ENCODE results near the gene HLTF. TPM values are rescaled to one million over a fixed set of nuclear protein-coding genes. Genes with fewer than 3 reads are reported as not detected.

HLTF gene
- total and polyA plus RNA-seq, 2 donors (not counting 1 experiment from before 2014, with no cell fraction given): 3.3 to 22.9 TPM

DNA sequence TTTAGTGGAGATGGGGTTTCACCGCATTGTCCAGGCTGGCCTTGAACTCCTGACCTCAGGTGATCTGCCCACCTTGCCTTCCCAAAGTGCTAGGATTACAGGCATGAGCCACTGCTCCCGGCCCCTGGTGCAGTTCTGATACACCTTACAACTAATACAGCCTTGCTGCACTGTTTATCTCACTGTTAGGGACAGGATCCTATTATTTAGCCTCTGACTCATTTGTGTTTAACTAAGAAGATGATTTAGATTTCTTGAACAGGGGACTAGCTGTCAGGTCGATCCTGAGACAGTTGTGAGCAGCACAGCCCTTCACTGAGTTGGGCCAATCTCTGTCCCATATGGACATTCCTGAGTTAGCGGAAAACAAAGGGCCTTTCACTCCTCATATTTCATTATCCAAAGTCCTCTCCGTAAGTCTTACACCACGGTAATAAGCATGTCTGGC is 75.8 kb downstream of the HLTF start:
- Mint-ChIP-seq H3K27me3 (no peaks in the 10 kb centered on the region), H3K27ac (no peak overlapping the region), H3K4me1 (no peaks in the 10 kb centered on the region), H3K9me3 (ENCODE audit: insufficient read depth) (no peaks in the 10 kb centered on the region), H3K4me3 (no peak overlapping the region)
- ChIA-PET POLR2A (interaction anchor here (0.7 kb wide), 1 partner anchor 69 kb away, joined by 6 read pairs; no protein-coding TSS in a partner anchor), CTCF (no interaction called here)
- Histone ChIP-seq H3K4me3 (ENCODE audit: control extremely low read depth in 1 of 5, extremely low read depth in 1 of 5, insufficient read depth in 1 of 5, low read depth in 2 of 5, low read length in 4 of 5) (no peak overlapping the region), H3K79me2 (ENCODE audit: control insufficient read depth, insufficient read depth, low read length) (no peaks in the 10 kb centered on the region), H3K9me3 (ENCODE audit: control extremely low read depth in 1 of 3, control insufficient read depth in 2 of 3, insufficient read depth in 1 of 3, low read length in 2 of 3) (no peaks in the 10 kb centered on the region), H3K27me3 (replicated peaks in 1 of 4; ENCODE audit: control extremely low read depth in 1 of 4, control insufficient read depth in 3 of 4, insufficient read depth in 4 of 4, low read length in 3 of 4) (no peaks in the 10 kb centered on the region), H3K4me2 (replicated peaks; ENCODE audit: low read depth, low read length, poor library complexity, severe bottlenecking) (no peak overlapping the region), H3K27ac (ENCODE audit: low read length in 2 of 2) (no peak overlapping the region), H3K36me3 (replicated peaks in 1 of 2; ENCODE audit: control extremely low read depth in 1 of 2, control insufficient read depth in 1 of 2, extremely low read depth in 1 of 2, insufficient read depth in 2 of 2, low read length in 1 of 2) (peaks cover 14 to 37% of the 10 kb centered on the region in 2 experiments), H4K20me1 (ENCODE audit: control insufficient read depth, insufficient read depth, low read length, poor library complexity, severe bottlenecking) (no peaks in the 10 kb centered on the region), H2AFZ (ENCODE audit: insufficient read depth, low read depth, low read length, poor library complexity, severe bottlenecking) (no peak overlapping the region), H3K9ac (ENCODE audit: low read length) (no peak overlapping the region), H3K4me1 (ENCODE audit: control insufficient read depth in 2 of 2, insufficient read depth in 2 of 2, low read length in 2 of 2) (no peaks in the 10 kb centered on the region)
- TF ChIP-seq, protein P1, sequence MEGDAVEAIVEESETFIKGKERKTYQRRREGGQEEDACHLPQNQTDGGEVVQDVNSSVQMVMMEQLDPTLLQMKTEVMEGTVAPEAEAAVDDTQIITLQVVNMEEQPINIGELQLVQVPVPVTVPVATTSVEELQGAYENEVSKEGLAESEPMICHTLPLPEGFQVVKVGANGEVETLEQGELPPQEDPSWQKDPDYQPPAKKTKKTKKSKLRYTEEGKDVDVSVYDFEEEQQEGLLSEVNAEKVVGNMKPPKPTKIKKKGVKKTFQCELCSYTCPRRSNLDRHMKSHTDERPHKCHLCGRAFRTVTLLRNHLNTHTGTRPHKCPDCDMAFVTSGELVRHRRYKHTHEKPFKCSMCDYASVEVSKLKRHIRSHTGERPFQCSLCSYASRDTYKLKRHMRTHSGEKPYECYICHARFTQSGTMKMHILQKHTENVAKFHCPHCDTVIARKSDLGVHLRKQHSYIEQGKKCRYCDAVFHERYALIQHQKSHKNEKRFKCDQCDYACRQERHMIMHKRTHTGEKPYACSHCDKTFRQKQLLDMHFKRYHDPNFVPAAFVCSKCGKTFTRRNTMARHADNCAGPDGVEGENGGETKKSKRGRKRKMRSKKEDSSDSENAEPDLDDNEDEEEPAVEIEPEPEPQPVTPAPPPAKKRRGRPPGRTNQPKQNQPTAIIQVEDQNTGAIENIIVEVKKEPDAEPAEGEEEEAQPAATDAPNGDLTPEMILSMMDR (IDR thresholded peaks at IDR 0.05): no peak
- no peak for TF ChIP-seq EZH2 (IDR thresholded peaks at IDR 0.05; ENCODE audit: borderline replicate concordance, insufficient read depth, low read depth, low read length, poor library complexity, severe bottlenecking)
- intact Hi-C loops (cut with micrococcal nuclease): no loop called here
- ATAC-seq (ENCODE audit: low read depth) (no peak), DNase-seq (no peak)
- 100% methylated on average over 5 of the region's 6 CpGs for WGBS (ENCODE audit: insufficient coverage)

GRCh38 chr3:149009732-149010131 is 76.6 kb downstream of the HLTF start:
- H3K27ac Mint-ChIP-seq: no peak overlapping the region
- no peak for TF ChIP-seq EZH2 (IDR thresholded peaks at IDR 0.05; ENCODE audit: borderline replicate concordance, insufficient read depth, low read depth, low read length, poor library complexity, severe bottlenecking)
- TF ChIP-seq, protein P1 (IDR thresholded peaks at IDR 0.05): no peak
- H3K27me3 ChIP-seq (replicated peaks in 1 of 4; ENCODE audit: control extremely low read depth in 1 of 4, control insufficient read depth in 3 of 4, insufficient read depth in 4 of 4, low read length in 3 of 4): no peaks in the 10 kb centered on the region
- no peak overlapping the region for H3K9ac ChIP-seq (ENCODE audit: low read length)
- ChIA-PET CTCF (no interaction called here), POLR2A (no interaction called here)
- no peak overlapping the region for H2AFZ ChIP-seq (ENCODE audit: insufficient read depth, low read depth, low read length, poor library complexity, severe bottlenecking)
- intact Hi-C loops (cut with micrococcal nuclease): no loop called here
- no peaks in the 10 kb centered on the region for H3K9me3 Mint-ChIP-seq (ENCODE audit: insufficient read depth)
- ATAC-seq (ENCODE audit: low read depth) (no peak), DNase-seq (no peak)
- H3K79me2 ChIP-seq (ENCODE audit: control insufficient read depth, insufficient read depth, low read length): no peaks in the 10 kb centered on the region
- H3K27me3 Mint-ChIP-seq: no peaks in the 10 kb centered on the region
- no peak overlapping the region for H3K4me2 ChIP-seq (replicated peaks; ENCODE audit: low read depth, low read length, poor library complexity, severe bottlenecking)
- no peak overlapping the region for H3K27ac ChIP-seq (ENCODE audit: low read length in 2 of 2)
- H3K36me3 ChIP-seq (replicated peaks in 1 of 2; ENCODE audit: control extremely low read depth in 1 of 2, control insufficient read depth in 1 of 2, extremely low read depth in 1 of 2, insufficient read depth in 2 of 2, low read length in 1 of 2): peaks cover 14 to 34% of the 10 kb centered on the region in 2 experiments
- H4K20me1 ChIP-seq (ENCODE audit: control insufficient read depth, insufficient read depth, low read length, poor library complexity, severe bottlenecking): no peaks in the 10 kb centered on the region
- H3K4me1 ChIP-seq (ENCODE audit: control insufficient read depth in 2 of 2, insufficient read depth in 2 of 2, low read length in 2 of 2): no peaks in the 10 kb centered on the region
- no peaks in the 10 kb centered on the region for H3K9me3 ChIP-seq (ENCODE audit: control extremely low read depth in 1 of 3, control insufficient read depth in 2 of 3, insufficient read depth in 1 of 3, low read length in 2 of 3)
- H3K4me3 Mint-ChIP-seq: no peak overlapping the region
- H3K4me3 ChIP-seq (ENCODE audit: control extremely low read depth in 1 of 5, extremely low read depth in 1 of 5, insufficient read depth in 1 of 5, low read depth in 2 of 5, low read length in 4 of 5): no peak overlapping the region
- no peaks in the 10 kb centered on the region for H3K4me1 Mint-ChIP-seq
- 100% methylated on average over 1 of the region's 2 CpGs for WGBS (ENCODE audit: insufficient coverage)
